Osteoblast (primary cell): Measurements from ENCODE around the gene FGF14. TPM values are rescaled to one million over a fixed set of nuclear protein-coding genes. Genes with fewer than 3 reads are reported as not detected.

ENCODE experiments used
- DNase-seq: peaks from one replicate; pipeline ENCODE4 v3.0.0; 2011; ENCODE audit warnings: low spot score, mixed read lengths; ENCODE audit not compliant: insufficient read length; ENCODE audit errors: missing footprints
- H2AFZ ChIP-seq: 2 replicates; pipeline ENCODE4 v1.6.0; 2011; ENCODE audit warnings: mild to moderate bottlenecking, low read length
- H3K27ac ChIP-seq: 2 replicates; pipeline ENCODE4 v1.5.1; 2011; ENCODE audit warnings: mild to moderate bottlenecking, low read depth, low read length, moderate library complexity
- H3K27me3 ChIP-seq: 2 replicates; pipeline ENCODE4 v1.6.0; 2012; ENCODE audit warnings: mild to moderate bottlenecking, control low read depth, inconsistent platforms, low read length, moderate library complexity; ENCODE audit not compliant: insufficient read depth
- H3K36me3 ChIP-seq: 2 replicates; pipeline ENCODE4 v1.5.1; 2011; ENCODE audit warnings: mild to moderate bottlenecking, low read length, control low read depth, moderate library complexity; ENCODE audit not compliant: insufficient read depth
- H3K4me1 ChIP-seq: 2 replicates; pipeline ENCODE4 v1.5.1; 2011; ENCODE audit warnings: mild to moderate bottlenecking, low read length, control low read depth, moderate library complexity; ENCODE audit not compliant: insufficient read depth
- H3K4me2 ChIP-seq: 2 replicates; pipeline ENCODE4 v1.6.0; 2011; ENCODE audit warnings: mild to moderate bottlenecking, low read length; ENCODE audit not compliant: insufficient read depth
- H3K4me3 ChIP-seq: fragments of 200-600 bp; sonication (generic); 3 replicates; pipeline ENCODE4 v1.5.1; 2012; ENCODE audit warnings: mild to moderate bottlenecking, low read length, inconsistent platforms; ENCODE audit not compliant: insufficient read depth
- H3K79me2 ChIP-seq: 2 replicates; pipeline ENCODE4 v1.6.0; 2012; ENCODE audit warnings: mild to moderate bottlenecking, low read length, control low read depth, inconsistent platforms; ENCODE audit not compliant: insufficient read depth
- H3K9me3 ChIP-seq: 2 replicates; pipeline ENCODE4 v1.5.1; 2011; ENCODE audit warnings: low read depth, low read length, control low read depth
- H4K20me1 ChIP-seq: 2 replicates; pipeline ENCODE4 v1.6.0; 2012; ENCODE audit warnings: mild to moderate bottlenecking, low read length, control low read depth; ENCODE audit not compliant: insufficient read depth
- total RNA-seq: library from RNA; depleted of rRNA; stranded (reverse); fragments of >200 nt; gene quantifications from 2 replicates; pipeline ENCODE4 v1.2.3, GENCODE V29; 2012
- TF ChIP-seq, protein P1 (sequence below): IDR thresholded peaks from 2 replicates; pipeline ENCODE4 v1.5.1; 2011; ENCODE audit warnings: mild to moderate bottlenecking, low read depth, low read length, moderate library complexity; ENCODE audit errors: extremely low read depth

Gene FGF14
- total RNA-seq, 1 donor: under 0.01 TPM

- Histone ChIP-seq H4K20me1 (no peaks in the 10 kb centered on the region), H3K27me3 (no peaks in the 10 kb centered on the region), H2AFZ (no peak overlapping the region), H3K4me1 (no peaks in the 10 kb centered on the region), H3K27ac (no peak overlapping the region), H3K4me2 (no peak overlapping the region), H3K79me2 (no peaks in the 10 kb centered on the region), H3K9me3 (no peaks in the 10 kb centered on the region), H3K36me3 (no peaks in the 10 kb centered on the region), H3K4me3 (no peak overlapping the region)
- TF ChIP-seq, protein P1, sequence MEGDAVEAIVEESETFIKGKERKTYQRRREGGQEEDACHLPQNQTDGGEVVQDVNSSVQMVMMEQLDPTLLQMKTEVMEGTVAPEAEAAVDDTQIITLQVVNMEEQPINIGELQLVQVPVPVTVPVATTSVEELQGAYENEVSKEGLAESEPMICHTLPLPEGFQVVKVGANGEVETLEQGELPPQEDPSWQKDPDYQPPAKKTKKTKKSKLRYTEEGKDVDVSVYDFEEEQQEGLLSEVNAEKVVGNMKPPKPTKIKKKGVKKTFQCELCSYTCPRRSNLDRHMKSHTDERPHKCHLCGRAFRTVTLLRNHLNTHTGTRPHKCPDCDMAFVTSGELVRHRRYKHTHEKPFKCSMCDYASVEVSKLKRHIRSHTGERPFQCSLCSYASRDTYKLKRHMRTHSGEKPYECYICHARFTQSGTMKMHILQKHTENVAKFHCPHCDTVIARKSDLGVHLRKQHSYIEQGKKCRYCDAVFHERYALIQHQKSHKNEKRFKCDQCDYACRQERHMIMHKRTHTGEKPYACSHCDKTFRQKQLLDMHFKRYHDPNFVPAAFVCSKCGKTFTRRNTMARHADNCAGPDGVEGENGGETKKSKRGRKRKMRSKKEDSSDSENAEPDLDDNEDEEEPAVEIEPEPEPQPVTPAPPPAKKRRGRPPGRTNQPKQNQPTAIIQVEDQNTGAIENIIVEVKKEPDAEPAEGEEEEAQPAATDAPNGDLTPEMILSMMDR: no peak
- no peak for DNase-seq
Measured at GRCh38 chr13:102346769-102347168, 55.1 kb downstream of the FGF14 start.

- no peaks in the 10 kb centered on the region for H4K20me1 ChIP-seq
Measured at GRCh38 chr13:102344410-102344809, 57.4 kb downstream of the FGF14 start.

DNA sequence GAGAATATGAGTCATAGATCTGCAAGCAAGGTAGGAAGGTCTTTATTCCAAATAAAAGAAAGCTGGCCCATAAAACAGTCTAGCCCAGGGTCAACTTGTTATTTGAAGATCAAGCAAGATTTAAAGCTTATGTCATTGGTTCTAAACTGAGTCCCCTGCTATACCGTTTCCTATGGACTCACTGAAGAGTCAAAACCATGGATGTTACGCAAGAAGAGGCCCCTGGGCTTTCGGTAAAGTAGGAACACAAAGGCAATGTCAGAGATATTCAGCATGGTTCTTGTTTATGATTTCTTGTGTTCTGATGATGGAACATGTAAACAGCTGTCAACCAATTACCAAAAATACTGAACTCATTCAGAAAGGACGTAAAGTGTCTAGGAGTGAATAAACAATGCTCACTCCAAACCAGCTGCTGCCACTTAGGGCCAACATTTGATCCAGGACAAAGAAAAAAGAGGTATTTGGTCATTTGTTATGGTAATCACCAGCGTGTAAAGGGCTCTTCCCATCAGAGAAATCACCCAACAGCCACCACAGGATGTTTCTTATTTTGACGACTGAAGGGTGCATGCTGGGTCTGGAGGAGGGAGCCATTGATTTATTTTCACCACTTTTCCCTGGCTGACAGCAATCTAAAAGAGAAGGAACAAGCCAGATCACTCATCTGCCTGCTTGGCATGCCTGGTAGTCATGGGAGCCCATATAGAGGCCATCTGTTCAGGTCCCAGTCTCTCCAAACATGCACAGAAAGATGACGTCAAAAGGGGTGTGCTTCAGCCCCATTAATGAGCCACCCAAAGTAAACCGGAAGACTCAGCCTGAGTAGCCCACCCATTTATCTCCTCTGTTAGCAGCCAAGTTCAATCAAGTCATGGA, 68.3 kb downstream of the FGF14 start:
- no peaks in the 10 kb centered on the region for H3K27me3 ChIP-seq
- H3K79me2 ChIP-seq: no peaks in the 10 kb centered on the region
- H3K36me3 ChIP-seq: no peaks in the 10 kb centered on the region
- H3K4me2 ChIP-seq: no peak overlapping the region
- H2AFZ ChIP-seq: no peak overlapping the region
- no peak for DNase-seq
- TF ChIP-seq, protein P1: no peak
- H4K20me1 ChIP-seq: no peaks in the 10 kb centered on the region
- no peaks in the 10 kb centered on the region for H3K9me3 ChIP-seq
- H3K4me3 ChIP-seq: no peak overlapping the region
- H3K4me1 ChIP-seq: no peaks in the 10 kb centered on the region
- no peak overlapping the region for H3K27ac ChIP-seq

More at GRCh38 chr13:102344410-102344809, 57.4 kb downstream of the FGF14 start:
- no peak overlapping the region for H2AFZ ChIP-seq
- no peak overlapping the region for H3K27ac ChIP-seq
- H3K36me3 ChIP-seq: no peaks in the 10 kb centered on the region
- no peaks in the 10 kb centered on the region for H3K4me1 ChIP-seq
- TF ChIP-seq, protein P1: no peak
- H3K9me3 ChIP-seq: no peaks in the 10 kb centered on the region
- H3K4me3 ChIP-seq: no peak overlapping the region
- no peaks in the 10 kb centered on the region for H3K27me3 ChIP-seq
- no peak overlapping the region for H3K4me2 ChIP-seq
- H3K79me2 ChIP-seq: no peaks in the 10 kb centered on the region
- no peak for DNase-seq

GRCh38 chr13:102328909-102329308, 72.9 kb downstream of the FGF14 start:
- Histone ChIP-seq H2AFZ (no peak overlapping the region), H4K20me1 (no peaks in the 10 kb centered on the region), H3K27me3 (no peaks in the 10 kb centered on the region), H3K79me2 (no peaks in the 10 kb centered on the region), H3K4me3 (no peak overlapping the region), H3K9me3 (no peaks in the 10 kb centered on the region), H3K36me3 (no peaks in the 10 kb centered on the region), H3K27ac (no peak overlapping the region), H3K4me2 (no peak overlapping the region), H3K4me1 (no peaks in the 10 kb centered on the region)
- TF ChIP-seq, protein P1: no peak
- DNase-seq: no peak
